Fibroblast of the aortic adventitia (primary cell): ENCODE results near the gene KRT25. TPM values are rescaled to one million over a fixed set of nuclear protein-coding genes. Genes with fewer than 3 reads are reported as not detected.

ENCODE experiments used
- DNase-seq: peaks from one replicate; pipeline ENCODE4 v3.0.0-alpha.2; 2010; ENCODE audit warnings: low read depth
- H3K4me3 ChIP-seq: 2 replicates; pipeline ENCODE4 v1.5.1; 2011; ENCODE audit warnings: low read depth, mild to moderate bottlenecking, control low read depth, low read length, moderate library complexity
- total RNA-seq: library from RNA; depleted of rRNA; stranded (reverse); fragments of >200 nt; gene quantifications from 2 replicates; pipeline ENCODE4 v1.2.3, GENCODE V29; 2012; ENCODE audit warnings: low replicate concordance
- TF ChIP-seq, protein P1 (sequence below): IDR thresholded peaks from 2 replicates; pipeline ENCODE4 v1.5.1; 2011; ENCODE audit warnings: mild to moderate bottlenecking, low read length, control low read depth, inconsistent platforms; ENCODE audit not compliant: insufficient read depth

KRT25 gene
- total RNA-seq, 1 donor, result not detected

DNA sequence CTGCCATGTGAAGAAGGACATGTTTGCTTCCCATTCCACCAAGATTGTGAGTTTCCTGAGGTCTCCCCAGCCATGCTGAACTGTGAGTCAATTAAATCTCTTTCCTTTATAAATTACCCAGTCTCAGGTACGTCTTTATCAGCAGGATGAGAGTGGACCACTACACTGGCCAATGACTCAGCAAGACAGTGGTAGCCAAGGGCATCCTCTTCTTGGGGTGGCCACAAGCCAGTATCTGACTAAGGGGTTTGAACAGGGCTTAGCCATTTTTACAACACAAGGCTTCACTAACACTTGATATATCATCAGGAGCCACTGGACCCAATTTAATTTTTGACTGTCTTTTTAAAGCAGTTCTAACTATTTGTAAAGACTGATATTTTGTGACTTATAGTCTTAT lies 30.5 kb downstream of the KRT25 start:
- peak; percentile 3 for DNase-seq

DNA sequence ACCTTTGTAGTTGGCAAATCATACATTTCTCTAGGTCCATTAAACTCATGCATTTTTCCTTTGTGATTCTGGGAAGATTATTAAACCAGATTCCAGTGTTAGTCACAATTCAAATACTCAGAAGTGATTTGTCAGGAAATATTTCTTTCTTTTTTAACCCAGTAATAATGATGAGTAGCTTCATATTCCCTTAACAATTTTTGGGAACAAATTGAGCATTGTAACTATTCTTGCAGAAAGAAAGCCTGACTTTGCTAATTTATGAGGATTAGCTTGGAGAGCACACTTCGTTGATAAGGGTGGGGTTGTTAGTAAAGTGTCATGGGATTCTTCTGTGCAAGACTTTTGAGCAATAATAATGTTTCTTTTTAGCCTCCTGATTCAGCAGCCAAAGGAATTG lies 32.9 kb downstream of the KRT25 start:
- H3K4me3 ChIP-seq, result no peak overlapping the region
- peak; percentile 3 for DNase-seq
- TF ChIP-seq, protein P1, sequence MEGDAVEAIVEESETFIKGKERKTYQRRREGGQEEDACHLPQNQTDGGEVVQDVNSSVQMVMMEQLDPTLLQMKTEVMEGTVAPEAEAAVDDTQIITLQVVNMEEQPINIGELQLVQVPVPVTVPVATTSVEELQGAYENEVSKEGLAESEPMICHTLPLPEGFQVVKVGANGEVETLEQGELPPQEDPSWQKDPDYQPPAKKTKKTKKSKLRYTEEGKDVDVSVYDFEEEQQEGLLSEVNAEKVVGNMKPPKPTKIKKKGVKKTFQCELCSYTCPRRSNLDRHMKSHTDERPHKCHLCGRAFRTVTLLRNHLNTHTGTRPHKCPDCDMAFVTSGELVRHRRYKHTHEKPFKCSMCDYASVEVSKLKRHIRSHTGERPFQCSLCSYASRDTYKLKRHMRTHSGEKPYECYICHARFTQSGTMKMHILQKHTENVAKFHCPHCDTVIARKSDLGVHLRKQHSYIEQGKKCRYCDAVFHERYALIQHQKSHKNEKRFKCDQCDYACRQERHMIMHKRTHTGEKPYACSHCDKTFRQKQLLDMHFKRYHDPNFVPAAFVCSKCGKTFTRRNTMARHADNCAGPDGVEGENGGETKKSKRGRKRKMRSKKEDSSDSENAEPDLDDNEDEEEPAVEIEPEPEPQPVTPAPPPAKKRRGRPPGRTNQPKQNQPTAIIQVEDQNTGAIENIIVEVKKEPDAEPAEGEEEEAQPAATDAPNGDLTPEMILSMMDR, result no peak

More for the DNA sequence above, 30.5 kb downstream of the KRT25 start:
- no peak overlapping the region for H3K4me3 ChIP-seq
- TF ChIP-seq, protein P1, result no peak

DNA sequence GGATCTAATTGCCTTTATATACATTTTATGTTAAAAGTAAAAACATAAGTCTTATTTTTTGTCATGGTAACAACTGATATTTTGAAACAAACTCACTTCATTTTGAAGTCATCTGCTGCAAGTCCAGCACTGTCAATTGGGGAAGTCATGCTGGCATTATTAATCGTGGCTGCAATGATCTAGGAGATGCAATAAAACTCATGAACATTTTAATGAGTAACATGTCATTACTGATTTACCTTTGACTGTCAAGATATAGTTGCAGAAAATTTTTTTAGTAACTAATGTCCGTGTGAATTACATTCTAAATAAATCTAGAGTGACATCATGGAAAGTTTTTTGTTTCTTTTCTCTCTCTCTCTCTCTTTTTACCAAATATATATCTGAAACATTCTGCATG lies 34.2 kb downstream of the KRT25 start:
- TF ChIP-seq, protein P1, result no peak
- H3K4me3 ChIP-seq, result no peak overlapping the region
- no peak for DNase-seq

DNA sequence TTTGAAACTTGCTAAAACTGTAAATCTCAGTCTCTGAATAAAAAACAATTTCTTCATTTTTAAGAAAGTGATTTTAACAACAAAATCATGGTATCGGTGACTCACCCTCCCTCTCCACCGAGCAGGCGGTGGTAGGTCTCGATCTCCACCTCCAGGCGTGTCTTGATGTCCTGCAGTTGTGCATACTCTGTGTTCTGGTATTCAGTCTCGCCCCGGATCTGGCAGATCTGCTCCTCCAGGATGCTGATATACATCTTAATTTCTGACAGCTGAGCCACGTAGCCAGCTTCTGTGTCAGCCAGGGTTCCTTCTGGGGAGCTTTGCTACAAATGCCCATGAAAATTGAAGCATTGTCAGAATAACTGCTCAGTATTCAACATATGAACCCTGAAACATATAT lies 36.2 kb downstream of the KRT25 start:
- TF ChIP-seq, protein P1, result no peak
- H3K4me3 ChIP-seq, result no peak overlapping the region
- peak; percentile 2 for DNase-seq

DNA sequence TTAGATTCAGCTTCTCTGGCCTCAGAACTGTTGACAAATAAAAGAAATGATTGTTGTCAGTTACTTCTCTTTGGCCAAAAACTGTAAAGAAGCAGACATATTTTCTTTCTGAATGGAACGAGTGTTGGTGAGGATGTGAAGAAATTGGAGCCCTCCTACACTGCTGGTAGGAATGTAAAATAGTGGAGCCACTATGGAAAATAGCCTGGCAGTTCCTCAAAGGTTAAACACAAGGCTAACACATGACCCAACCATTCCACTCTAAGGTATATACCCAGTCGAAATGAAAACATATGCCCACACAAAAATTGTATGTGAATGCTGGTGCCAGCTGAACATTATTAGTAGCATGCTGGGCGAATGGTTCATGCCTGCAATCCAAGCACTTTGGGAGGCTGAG lies 37.4 kb downstream of the KRT25 start:
- no peak overlapping the region for H3K4me3 ChIP-seq
- TF ChIP-seq, protein P1, result no peak

DNA sequence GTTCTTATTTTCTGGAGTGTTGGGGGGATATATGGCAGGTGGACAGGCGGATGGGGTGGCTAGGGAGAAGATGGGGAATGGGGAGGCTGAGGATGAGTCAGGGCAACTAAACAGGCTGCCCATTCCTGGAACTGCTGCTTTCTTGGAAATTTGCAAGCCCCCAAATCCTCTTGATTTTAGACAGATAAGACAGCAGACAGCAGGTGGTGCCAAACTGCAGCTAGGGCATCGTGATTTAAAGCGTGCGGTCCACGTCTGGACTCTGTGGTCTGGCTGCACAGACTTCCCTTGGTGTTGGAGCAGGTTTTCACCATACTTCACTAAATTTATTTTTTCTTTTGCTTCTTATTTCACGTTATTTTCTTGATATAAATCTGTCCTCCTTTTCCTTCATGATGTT lies 40.7 kb downstream of the KRT25 start:
- H3K4me3 ChIP-seq, result no peak overlapping the region
- DNase-seq, result no peak
- TF ChIP-seq, protein P1, result no peak

More for the DNA sequence above, 37.4 kb downstream of the KRT25 start:
- DNase-seq, result no peak

DNA sequence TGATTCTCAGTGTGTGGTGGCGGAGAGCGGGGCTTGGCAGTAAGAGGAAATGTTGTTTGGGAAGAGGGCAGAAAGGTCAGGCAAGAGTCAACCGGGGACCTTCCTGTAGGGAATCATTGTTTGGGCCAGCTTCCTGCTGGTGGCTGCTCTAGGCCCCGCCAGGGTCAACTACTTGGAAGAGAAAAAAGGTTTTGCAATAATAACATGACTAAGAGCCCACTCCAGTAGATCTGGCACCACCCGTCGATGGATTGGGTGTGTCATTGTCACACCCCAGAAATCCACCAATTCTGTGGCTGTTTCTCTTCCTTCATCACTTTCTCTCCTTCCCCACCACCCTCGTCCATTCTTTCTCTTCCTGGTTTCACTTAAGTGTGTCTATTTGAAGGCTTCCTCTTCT lies 47.4 kb downstream of the KRT25 start:
- TF ChIP-seq, protein P1, result no peak
- H3K4me3 ChIP-seq, result no peak overlapping the region
- DNase-seq, result peak; percentile 18
